ENCODE results near the gene TPGS2. TPM values are rescaled to one million over a fixed set of nuclear protein-coding genes. Genes with fewer than 3 reads are reported as not detected.

Gene TPGS2
- 100 to 1,000 TPM in 1 of 2 donors, 10 to 100 TPM in 1; 91.2 to 127 TPM for total RNA-seq

DNA sequence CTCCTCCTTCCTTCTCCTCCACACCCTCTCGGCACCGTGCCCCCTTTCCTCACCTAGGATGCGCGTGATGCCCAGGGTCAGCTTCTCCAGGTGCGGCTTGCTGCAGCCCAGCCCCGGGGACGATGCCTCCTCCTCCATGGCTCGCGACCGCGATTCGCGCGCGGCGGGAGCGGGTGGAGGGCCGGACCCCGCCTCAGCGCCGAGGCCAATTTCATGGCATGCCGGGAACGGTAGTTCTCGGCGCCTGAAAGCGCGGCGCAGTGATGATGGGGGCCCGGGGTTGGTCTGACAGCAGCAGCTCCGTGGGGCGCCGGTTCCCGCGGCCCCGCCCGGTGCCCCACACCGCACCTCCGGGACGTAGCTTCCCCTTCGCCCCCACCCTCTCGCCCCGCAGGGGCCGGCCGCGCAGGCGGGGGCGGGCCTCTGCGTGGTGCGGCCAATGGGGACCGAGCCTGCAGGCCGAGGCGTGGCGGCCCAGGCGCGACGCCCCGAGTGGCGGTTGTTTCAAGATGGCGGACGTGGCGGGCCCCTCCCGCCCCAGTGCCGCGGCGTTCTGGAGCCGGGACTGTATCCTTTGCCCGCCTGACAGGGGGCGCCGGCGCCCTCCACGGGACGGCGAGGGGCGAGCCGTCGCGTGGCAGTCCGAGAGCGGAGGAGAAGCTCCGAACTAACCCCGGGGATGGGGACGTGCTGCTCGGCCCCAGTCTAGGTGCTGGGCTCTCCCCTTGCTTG lies at the start of gene TPGS2, which contains the start of gene KIAA1328:
TPGS2 (minus strand) TSS at position 373 of the 732 bp plus-strand sequence; CDS start at position 138, 235 bp downstream.
KIAA1328 (plus strand) TSS at position 498 of the 732 bp plus-strand sequence; CDS start at position 510, 12 bp downstream.

Other genes starting within 250 kb of the TPGS2 start
- gene KIAA1328, start 125 bp upstream of the TPGS2 start, total RNA-seq: 1 to 10 TPM; 4.0 to 5.5 TPM

Measured in melanocyte of skin (primary cell).